ENCODE measurements around the gene NAA40.

The NAA40 gene

DNA sequence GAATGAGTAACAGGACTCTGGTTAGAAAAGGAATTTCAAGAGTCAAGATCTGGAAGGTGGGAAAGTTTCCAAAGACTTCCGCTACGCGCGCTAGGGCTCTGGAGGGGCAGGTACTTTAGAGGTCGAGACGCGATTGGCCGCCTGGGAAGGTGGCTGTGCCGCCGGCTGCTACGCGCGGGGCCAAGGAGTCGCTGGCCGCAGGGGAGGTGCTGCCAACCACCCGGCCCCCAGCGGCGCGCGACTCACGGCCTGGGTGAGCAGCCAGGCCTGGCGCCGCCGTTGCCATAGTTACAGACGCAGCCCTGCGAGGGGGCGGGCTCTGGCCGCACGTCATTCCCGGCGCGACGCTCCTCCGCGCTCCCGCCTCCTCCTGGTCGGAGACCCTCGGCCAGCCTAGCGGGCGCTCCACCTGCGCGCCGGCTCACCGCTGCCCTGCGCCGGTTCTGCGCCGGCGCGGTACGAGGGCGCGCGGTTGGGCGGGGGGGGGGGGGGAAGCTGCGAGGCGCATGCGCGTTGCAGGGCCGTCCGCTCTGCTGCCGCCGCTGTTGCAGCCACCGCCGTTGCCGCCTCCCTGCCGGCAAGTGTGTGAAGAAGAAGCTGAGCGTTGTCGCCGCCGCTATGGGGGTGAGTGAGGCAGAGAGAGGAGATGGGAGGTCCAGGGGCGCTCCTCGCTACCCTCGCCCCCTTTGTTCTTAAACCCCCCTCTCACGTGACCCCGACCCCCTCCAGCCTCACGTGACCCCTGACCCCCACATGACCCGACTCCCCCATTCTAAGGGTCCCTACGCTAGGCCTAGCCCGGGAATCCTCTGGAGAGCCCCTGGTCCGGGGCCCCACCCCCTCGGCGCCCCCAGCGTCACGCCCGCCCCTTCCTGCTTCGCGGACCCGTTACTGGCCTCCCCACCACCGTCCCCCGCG is at the start of gene NAA40:
Gene NAA40, plus strand, starts transcription at position 524 of the 918 bp plus-strand sequence. Its CDS starts 95 bp downstream, at position 619.
- peak; percentile 98 for DNase-seq
- peak; percentile 55 for TF ChIP-seq POLR2A (IDR thresholded peaks at IDR 0.05; ENCODE audit: low read length)
- TF ChIP-seq GATA1 (IDR thresholded peaks at IDR 0.05; ENCODE audit: low read depth, low read length) = no peak

- no peak for DNase-seq
- no peak for TF ChIP-seq POLR2A (IDR thresholded peaks at IDR 0.05; ENCODE audit: low read length)
- no peak for TF ChIP-seq GATA1 (IDR thresholded peaks at IDR 0.05; ENCODE audit: low read depth, low read length)
Measured at GRCh38 chr11:63889344-63889743, 49.5 kb upstream of the NAA40 start.

DNA sequence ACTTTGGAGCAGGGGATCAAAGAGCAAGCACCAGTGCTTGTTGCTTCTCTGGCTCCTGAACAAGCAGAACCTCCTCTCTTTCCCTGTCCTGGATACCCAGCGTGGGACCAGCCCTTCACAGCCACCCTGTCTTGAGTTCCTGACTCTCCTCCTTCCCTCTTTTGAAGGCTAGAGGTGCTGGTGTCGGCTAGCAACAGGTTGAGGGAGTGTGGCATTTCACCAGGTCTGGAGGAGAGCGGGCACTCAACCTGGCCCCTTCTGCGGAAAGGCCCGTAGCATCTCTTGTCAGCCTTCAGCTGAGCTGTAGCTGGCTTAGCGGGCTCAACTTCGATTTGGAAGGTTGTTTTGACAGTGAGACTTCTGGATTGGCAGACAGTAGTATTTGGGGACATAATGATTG is 48.4 kb upstream of the NAA40 start:
- TF ChIP-seq GATA1 (IDR thresholded peaks at IDR 0.05; ENCODE audit: low read depth, low read length) = no peak
- DNase-seq = no peak

DNA sequence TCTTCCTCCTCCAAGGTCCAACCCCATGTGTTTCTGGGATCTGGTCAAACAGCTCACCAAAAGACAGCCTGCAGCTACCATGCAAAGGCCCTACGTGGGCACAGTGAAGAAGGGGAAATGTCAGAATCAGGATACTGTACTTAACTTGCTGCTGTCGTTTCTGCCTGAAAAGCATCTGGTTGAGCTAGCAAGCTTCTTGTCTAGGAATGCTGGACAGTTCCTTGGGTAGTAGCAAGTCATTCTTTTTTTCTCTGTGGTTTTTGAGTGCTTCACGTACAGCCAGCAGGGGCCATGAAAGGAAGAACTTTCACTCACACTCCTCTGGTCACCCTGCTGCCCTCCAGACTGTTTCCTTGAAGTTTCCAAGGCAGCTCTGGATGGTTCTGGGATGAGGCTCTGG is 46.6 kb upstream of the NAA40 start:
- DNase-seq = no peak
- TF ChIP-seq GATA1 (IDR thresholded peaks at IDR 0.05; ENCODE audit: low read depth, low read length) (no peak), POLR2A (IDR thresholded peaks at IDR 0.05; ENCODE audit: low read length) (no peak)

- no peak for TF ChIP-seq POLR2A (IDR thresholded peaks at IDR 0.05; ENCODE audit: low read length)
- no peak for TF ChIP-seq GATA1 (IDR thresholded peaks at IDR 0.05; ENCODE audit: low read depth, low read length)
- DNase-seq = no peak
Measured at GRCh38 chr11:63893355-63893754, 45.4 kb upstream of the NAA40 start.

DNA sequence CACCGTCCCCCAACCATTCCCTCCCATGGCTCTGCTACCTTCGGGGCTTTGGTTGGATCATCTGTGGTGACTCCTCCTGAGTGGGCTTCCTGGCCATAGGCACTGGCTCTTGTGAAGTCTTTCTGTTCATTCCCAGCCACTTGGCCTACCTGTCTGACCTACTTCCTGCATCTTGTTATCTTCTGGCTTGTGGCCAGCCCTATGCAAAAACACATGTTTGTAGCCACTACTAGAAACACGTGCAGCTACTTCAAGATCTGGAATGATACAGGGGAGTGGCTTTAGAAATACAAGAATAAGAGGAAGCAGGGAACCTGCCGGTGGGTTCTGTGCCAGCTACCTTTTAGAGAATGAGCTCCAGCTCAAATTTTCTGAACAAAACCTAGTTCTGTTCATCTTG is 42.7 kb upstream of the NAA40 start:
- no peak for TF ChIP-seq GATA1 (IDR thresholded peaks at IDR 0.05; ENCODE audit: low read depth, low read length)
- no peak for TF ChIP-seq POLR2A (IDR thresholded peaks at IDR 0.05; ENCODE audit: low read length)
- no peak for DNase-seq

GRCh38 chr11:63897459-63898146 is 41.2 kb upstream of the NAA40 start:
- DNase-seq = no peak

GRCh38 chr11:63901660-63902059 is 37.1 kb upstream of the NAA40 start:
- DNase-seq = peak; percentile 50 to 59
- TF ChIP-seq POLR2A (IDR thresholded peaks at IDR 0.05; ENCODE audit: low read length) (no peak), GATA1 (IDR thresholded peaks at IDR 0.05; ENCODE audit: low read depth, low read length) (no peak)

More at GRCh38 chr11:63897459-63898146, 41.2 kb upstream of the NAA40 start:
- TF ChIP-seq GATA1 (IDR thresholded peaks at IDR 0.05; ENCODE audit: low read depth, low read length) (no peak), POLR2A (IDR thresholded peaks at IDR 0.05; ENCODE audit: low read length) (no peak)

DNA sequence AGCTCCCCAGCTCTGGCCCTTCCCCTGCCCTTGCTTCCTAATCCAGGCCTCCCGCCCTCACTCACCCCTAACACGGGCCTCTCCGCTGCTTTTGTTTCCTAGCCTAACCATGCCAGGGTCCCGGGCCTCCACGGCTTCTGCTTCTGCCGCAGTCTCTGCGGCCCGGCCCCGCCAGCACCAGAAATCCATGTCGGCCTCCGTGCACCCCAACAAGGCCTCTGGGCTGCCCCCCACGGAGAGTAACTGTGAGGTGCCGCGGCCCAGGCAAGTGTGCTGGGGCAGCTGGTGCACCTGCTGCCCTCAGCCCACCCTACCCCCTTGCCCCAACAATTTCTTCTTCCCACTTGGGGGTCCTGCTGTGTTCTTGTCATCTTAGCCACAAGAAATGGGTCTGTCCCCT is 34.9 kb upstream of the NAA40 start:
- no peak for DNase-seq
- TF ChIP-seq POLR2A (IDR thresholded peaks at IDR 0.05; ENCODE audit: low read length) = no peak
- no peak for TF ChIP-seq GATA1 (IDR thresholded peaks at IDR 0.05; ENCODE audit: low read depth, low read length)

GRCh38 chr11:63904743-63905142 is 34.1 kb upstream of the NAA40 start:
- no peak for DNase-seq
- TF ChIP-seq POLR2A (IDR thresholded peaks at IDR 0.05; ENCODE audit: low read length) (no peak), GATA1 (IDR thresholded peaks at IDR 0.05; ENCODE audit: low read depth, low read length) (no peak)

DNA sequence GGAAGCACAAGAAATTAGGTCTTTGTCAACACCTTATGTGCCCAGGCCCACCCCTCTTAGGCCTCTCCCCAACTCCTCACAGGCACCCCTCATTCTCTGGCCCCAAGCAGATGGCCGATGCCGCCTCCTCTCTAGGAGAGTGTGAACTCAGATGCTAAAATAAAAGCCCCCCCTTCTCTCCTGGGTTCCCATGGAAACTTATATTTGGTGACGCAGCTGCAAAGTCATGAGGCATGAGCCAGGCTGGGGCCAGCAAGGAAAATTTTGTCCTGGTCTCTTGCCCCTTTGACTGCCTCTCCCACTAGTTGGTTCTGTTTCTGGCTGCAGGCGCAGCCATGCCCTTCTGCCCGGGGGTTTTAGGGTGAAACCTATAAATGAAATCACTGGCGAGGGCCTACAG is 33.6 kb upstream of the NAA40 start:
- no peak for DNase-seq
- no peak for TF ChIP-seq POLR2A (IDR thresholded peaks at IDR 0.05; ENCODE audit: low read length)
- TF ChIP-seq GATA1 (IDR thresholded peaks at IDR 0.05; ENCODE audit: low read depth, low read length) = no peak

DNA sequence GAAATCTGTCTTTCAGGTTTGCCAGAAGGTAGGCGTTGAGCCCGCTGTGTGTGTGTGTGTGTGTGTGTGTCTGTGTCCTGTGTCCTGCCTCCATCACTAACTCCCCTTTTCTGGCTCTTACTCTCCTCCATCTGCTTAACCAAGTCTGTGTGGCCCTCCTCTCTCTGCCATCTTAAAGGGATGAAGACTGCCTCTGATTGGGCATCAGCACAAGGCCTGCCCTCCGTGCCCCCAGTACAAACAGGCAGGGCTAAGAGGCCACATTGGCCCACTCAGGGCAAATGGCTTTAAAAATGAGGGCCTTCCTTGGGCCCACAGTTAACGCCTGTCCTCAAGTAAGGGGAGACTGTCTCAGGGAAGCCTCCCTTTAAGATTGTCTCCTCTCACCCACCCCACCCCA is 32.7 kb upstream of the NAA40 start:
- no peak for DNase-seq
- TF ChIP-seq GATA1 (IDR thresholded peaks at IDR 0.05; ENCODE audit: low read depth, low read length) = no peak
- TF ChIP-seq POLR2A (IDR thresholded peaks at IDR 0.05; ENCODE audit: low read length) = no peak

DNA sequence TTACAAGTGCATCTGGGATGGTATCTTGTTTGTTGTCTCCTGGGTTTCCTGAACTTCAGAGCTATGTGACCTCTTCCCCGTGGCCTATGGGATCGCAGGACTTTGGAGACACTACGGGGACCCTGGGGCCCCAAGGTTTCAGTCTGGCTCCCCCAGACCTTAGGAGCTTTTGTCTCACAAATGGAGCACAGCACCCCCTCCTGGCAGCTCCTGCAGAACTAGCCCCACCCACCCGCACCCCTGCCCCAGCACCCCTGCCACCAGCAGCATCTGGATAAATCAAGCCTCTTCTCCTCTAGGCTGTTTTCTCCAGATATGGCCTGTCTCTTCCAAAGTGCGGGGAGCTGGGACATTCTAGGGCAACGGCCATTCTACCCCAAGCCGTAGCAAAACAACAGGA is 32.2 kb upstream of the NAA40 start:
- TF ChIP-seq GATA1 (IDR thresholded peaks at IDR 0.05; ENCODE audit: low read depth, low read length) (no peak), POLR2A (IDR thresholded peaks at IDR 0.05; ENCODE audit: low read length) (no peak)
- peak; percentile 45 to 68 for DNase-seq

DNA sequence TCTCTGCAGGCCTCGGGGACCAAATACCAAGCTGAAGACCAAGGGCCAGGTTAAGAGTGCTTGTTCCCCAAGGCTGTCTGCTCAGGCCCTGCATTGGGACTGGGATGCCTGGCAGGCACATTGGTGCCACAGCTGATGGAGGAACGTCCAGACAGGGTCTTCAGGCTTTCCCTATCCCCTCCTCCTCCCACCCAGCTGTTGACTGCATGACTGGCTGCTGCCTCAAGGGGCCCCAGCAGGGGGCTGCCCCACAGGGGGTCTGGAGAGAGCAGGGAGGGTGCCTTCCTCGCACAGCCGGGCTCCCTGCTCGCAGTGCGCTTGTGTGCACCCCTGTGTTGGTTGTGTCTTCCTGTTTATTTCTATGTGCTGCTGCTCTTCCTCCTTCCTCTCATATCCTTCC is 31.7 kb upstream of the NAA40 start:
- TF ChIP-seq GATA1 (IDR thresholded peaks at IDR 0.05; ENCODE audit: low read depth, low read length) (no peak), POLR2A (IDR thresholded peaks at IDR 0.05; ENCODE audit: low read length) (no peak)
- DNase-seq = no peak

Measured in erythroblast (primary cell).